ENCODE results near the gene NCAM1. TPM values are rescaled to one million over a fixed set of nuclear protein-coding genes. Genes with fewer than 3 reads are reported as not detected.

Gene NCAM1
- total RNA-seq, 2 donors from 2014 or later: 0.39 TPM

GRCh38 chr11:112962579-112963367 is 1.6 kb downstream of the NCAM1 start:
- peaks cover 0 to 3% of the 10 kb centered on the region in 2 donors for H3K9me3 Mint-ChIP-seq
- ATAC-seq (peak in 1 of 2 donors; percentile 33), DNase-seq (ENCODE audit: low spot score in 2 of 2) (peak in 1 of 2 donors; percentile 8)
- no peak overlapping the region for H3K27ac Mint-ChIP-seq
- peaks cover 8 to 15% of the 10 kb centered on the region in 2 donors for H3K36me3 Mint-ChIP-seq

GRCh38 chr11:112963368-112963955 is 2.2 kb downstream of the NCAM1 start:
- Mint-ChIP-seq H3K36me3 (peaks cover 8 to 10% of the 10 kb centered on the region in 2 donors), H3K9me3 (peaks cover 0 to 2% of the 10 kb centered on the region in 2 donors), H3K27ac (no peak overlapping the region)
- DNase-seq (ENCODE audit: low spot score in 2 of 2) (no peak), ATAC-seq (no peak)

GRCh38 chr11:112965656-112966055 is 4.4 kb downstream of the NCAM1 start:
- peaks cover 7 to 8% of the 10 kb centered on the region in 2 donors for H3K36me3 Mint-ChIP-seq
- ATAC-seq: no peak
- no peak overlapping the region for H3K27ac Mint-ChIP-seq
- no peak for DNase-seq (ENCODE audit: low spot score in 2 of 2)
- H3K9me3 Mint-ChIP-seq: no peaks in the 10 kb centered on the region

- ATAC-seq: no peak
- H3K36me3 Mint-ChIP-seq: peaks cover 7 to 8% of the 10 kb centered on the region in 2 donors
- H3K27ac Mint-ChIP-seq: no peak overlapping the region
Observed at GRCh38 chr11:112966561-112966960, 5.3 kb downstream of the NCAM1 start.

DNA sequence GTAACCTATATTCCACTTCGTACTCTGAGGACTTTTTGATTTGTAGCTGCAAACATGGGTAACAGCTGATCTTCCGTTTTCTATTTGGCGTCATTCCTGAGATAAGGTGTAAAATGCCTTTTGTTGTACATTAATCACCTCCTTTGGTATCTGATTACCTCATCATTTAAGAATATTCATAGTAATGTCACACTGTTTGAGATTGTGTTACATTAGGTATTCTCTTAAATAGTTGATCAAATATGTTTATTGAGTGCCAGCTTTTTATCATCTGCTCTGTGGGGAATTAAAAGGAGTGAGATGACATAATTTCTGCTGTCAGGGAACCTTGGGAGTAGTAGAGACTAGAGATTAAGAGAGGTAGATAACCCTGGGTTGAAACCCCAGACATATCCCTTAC is 5.9 kb downstream of the NCAM1 start:
- no peak for ATAC-seq
- H3K9me3 Mint-ChIP-seq: no peaks in the 10 kb centered on the region
- no peak overlapping the region for H3K27ac Mint-ChIP-seq
- peaks cover 5% of the 10 kb centered on the region in 2 donors for H3K36me3 Mint-ChIP-seq
- DNase-seq (ENCODE audit: low spot score in 2 of 2): no peak

More at GRCh38 chr11:112966561-112966960, 5.3 kb downstream of the NCAM1 start:
- DNase-seq (ENCODE audit: low spot score in 2 of 2): no peak
- H3K9me3 Mint-ChIP-seq: no peaks in the 10 kb centered on the region

DNA sequence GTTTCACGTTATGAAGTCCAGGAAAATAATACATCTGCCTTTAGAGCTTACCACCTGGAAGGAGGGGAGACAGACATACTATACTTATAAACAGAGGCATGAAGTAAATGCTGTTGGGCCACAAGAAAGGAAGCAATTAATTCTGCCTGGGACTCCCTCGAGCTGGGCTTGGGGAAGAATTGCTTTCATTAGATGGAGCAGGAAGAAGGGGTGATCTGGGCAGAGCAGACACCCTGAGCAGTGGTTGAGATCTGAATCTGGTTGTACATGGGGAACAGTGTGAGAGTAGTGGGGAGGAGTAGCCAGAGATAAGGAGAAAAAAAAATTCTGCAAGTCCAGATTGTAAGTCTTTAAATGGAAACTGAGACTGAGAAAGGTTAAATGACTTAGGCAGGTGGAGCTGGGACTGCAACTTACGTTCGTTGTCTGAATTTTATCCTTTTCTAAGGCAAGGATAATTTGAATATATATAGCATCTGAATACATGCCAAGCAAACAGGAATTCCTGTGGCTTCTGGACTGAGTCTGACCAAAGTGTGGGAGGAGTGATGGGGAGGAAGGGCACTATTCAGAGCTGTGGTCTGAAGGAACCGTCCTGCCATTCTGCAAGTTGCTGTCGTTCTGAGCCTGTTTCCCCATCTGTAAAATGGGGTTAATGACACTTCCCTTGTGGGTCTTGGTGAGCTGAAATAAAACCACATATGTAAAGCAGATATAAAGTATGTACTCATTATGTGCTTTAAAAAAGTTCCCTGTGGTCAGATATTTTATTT is 7.9 kb downstream of the NCAM1 start:
- ATAC-seq (no peak), DNase-seq (ENCODE audit: low spot score in 2 of 2) (no peak)
- Mint-ChIP-seq H3K9me3 (no peaks in the 10 kb centered on the region), H3K36me3 (no peaks in the 10 kb centered on the region), H3K27ac (no peak overlapping the region)

- no peaks in the 10 kb centered on the region for H3K36me3 Mint-ChIP-seq
- ATAC-seq: no peak
- H3K27ac Mint-ChIP-seq: no peak overlapping the region
- DNase-seq (ENCODE audit: low spot score in 2 of 2): no peak
- H3K9me3 Mint-ChIP-seq: no peaks in the 10 kb centered on the region
Observed at GRCh38 chr11:112971195-112971594, 10.0 kb downstream of the NCAM1 start.

- no peaks in the 10 kb centered on the region for H3K9me3 Mint-ChIP-seq
- ATAC-seq (no peak), DNase-seq (ENCODE audit: low spot score in 2 of 2) (no peak)
- H3K27ac Mint-ChIP-seq: no peak overlapping the region
- no peaks in the 10 kb centered on the region for H3K36me3 Mint-ChIP-seq
Observed at GRCh38 chr11:112971827-112972226, 10.6 kb downstream of the NCAM1 start.

DNA sequence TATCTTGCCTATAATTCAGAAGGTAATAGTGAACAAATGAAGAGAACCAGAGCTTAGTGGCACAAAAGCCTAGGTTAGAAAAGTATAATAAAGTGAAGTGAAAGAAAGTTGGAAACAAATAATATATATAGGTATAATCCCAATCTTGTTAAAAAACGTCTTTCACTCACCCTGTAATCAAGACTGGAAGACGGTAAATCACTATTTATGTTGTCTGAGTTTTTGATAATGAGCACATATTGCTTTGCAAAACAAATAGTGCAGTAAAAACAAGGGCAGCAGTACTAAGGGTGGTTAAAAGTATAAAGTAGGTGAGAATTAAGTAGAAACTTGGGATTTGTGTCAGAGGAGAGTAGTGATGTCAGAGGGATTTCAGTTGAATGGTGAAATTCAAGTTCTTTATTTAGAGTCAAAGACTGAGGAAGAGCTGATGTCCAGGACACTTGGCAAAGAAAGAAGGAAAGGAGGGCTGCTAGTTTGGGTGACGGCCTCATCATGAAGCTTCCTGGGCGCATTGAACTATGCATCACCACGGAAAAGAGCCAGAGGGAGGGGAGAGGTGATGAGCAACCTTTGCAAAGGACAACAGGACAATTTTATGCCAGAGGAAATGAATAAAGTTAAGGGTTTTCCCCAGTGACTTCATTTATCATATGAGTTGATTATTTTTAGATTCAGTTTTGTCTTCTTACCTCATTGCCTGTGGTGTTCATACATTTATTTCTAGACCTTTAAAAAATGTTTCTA is 11.4 kb downstream of the NCAM1 start:
- ATAC-seq: no peak
- Mint-ChIP-seq H3K9me3 (no peaks in the 10 kb centered on the region), H3K36me3 (no peaks in the 10 kb centered on the region), H3K27ac (no peak overlapping the region)
- DNase-seq (ENCODE audit: low spot score in 2 of 2): no peak

DNA sequence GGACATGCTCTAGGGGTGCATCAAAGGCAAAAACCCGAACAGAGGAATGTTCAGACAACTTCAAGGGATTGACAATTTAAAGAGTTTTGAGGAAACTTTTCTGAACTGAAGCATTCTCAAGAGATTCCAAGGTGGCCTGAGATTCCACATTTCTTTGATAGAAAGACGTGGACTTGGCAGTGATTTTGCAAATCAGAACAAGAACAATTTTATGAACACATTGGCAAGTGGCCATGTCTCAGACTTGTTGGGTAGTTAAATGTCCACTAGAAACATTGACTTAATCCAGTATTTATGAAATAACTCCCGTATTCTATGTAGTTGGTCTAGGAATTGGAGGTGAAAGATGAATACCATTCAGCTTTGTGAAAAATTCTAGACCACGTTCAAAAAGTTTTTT is 13.8 kb downstream of the NCAM1 start:
- Mint-ChIP-seq H3K36me3 (no peaks in the 10 kb centered on the region), H3K27ac (no peak overlapping the region), H3K9me3 (no peaks in the 10 kb centered on the region)
- DNase-seq (ENCODE audit: low spot score in 2 of 2): no peak
- ATAC-seq: no peak

DNA sequence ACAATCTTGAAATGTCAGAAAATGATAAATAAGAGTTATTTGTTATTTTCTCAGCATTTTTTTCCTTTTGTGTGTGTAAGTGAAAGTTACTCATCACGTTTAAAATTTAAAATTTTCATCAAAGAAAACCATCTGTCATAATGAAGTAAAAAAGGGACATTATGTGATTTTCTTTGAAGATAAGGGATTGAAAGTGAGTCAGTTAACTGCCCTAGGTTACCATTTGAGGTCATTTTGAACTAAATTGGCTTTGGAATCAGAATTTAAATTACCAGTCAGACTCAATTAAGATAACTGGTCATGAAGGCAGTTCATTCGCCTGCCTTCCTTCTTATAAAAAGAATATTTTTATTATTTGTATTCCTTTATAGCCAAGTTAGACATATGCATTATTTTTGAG is 14.3 kb downstream of the NCAM1 start:
- Mint-ChIP-seq H3K9me3 (no peaks in the 10 kb centered on the region), H3K27ac (no peak overlapping the region), H3K36me3 (no peaks in the 10 kb centered on the region)
- DNase-seq (ENCODE audit: low spot score in 2 of 2): no peak
- ATAC-seq: no peak

DNA sequence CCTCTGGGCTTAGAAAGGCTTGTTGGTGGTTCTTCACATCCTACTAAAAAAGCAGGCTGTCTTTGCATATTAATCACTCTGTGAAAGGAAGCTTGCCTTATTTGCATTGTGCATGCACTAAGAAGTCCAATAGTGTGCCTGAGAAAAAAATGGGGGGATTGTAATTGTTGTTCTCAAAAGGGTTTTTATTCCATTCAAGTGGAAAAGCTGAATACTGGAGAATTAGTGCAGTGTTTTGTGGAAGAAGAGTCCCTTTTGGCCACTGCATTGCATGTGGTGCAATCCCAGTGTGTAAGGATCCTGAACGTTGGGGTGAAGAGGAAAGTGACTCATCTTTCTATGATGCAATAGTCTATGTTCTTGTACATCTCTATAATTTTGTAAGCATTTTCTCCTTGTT is 16.5 kb downstream of the NCAM1 start:
- Mint-ChIP-seq H3K36me3 (no peaks in the 10 kb centered on the region), H3K27ac (no peak overlapping the region), H3K9me3 (peaks cover 6% of the 10 kb centered on the region in 2 donors)
- DNase-seq (ENCODE audit: low spot score in 2 of 2) (no peak), ATAC-seq (no peak)

DNA sequence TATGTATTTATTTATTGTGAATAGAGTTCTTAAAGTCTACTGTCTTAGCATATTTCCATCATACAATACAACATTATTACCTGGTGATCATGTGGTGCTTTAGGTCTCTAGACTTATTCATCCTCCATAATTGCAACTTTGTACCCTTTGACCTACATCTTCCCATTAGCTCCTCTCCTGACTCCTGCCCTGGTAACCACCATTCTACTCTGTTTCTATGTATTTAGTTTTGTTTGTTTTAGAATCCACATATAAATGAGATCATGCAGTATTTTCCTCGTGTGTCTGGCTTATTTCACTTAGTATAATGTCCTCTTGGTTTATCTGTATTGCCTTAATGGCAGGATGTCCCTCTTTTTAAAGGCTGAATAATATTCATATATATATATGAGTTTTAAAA is 22.7 kb downstream of the NCAM1 start:
- Mint-ChIP-seq H3K36me3 (peaks cover 0 to 5% of the 10 kb centered on the region in 2 donors), H3K9me3 (peaks cover 13 to 16% of the 10 kb centered on the region in 2 donors), H3K27ac (no peak overlapping the region)
- DNase-seq (ENCODE audit: low spot score in 2 of 2) (no peak), ATAC-seq (no peak)

DNA sequence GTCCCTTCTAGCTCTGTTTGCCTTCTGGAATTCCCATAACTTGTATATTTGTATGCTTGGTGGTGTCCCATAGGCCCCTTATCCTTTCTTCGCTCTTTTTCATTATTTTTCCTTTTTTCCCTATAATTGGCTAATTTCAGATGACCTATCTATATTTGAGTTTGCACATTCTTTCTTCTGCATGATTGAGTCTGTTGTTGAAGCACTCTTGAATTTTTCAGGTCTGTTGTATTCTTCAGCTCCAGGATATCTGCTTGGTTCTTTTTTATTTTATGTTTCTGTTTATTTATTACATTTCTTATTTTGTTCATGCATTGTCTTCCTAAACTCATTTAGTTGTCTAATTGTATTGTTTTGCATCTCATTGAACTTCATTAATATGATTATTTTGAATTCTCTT is 28.0 kb downstream of the NCAM1 start:
- no peak overlapping the region for H3K27ac Mint-ChIP-seq
- ATAC-seq (no peak), DNase-seq (ENCODE audit: low spot score in 2 of 2) (no peak)
- peaks cover 0 to 12% of the 10 kb centered on the region in 2 donors for H3K36me3 Mint-ChIP-seq
- peaks cover 18 to 21% of the 10 kb centered on the region in 2 donors for H3K9me3 Mint-ChIP-seq

DNA sequence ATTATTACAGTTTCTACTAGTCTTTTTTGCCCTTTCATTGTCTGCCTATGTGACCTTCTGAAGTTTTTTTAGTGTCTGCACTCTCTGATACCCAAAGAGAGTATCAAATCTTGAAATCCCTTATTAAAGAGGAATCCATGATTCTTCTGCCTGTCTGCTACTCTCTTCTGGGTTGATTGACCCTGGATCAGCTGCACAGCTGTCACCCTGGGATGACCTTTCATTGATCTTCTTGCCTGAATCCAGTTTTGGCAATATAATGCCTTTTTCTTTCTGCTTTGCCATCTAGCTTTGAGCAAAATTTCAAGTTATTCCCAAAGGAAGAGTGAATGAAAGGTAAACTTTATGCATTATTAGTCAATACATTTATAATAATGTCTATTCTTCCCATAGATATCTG is 32.6 kb downstream of the NCAM1 start:
- H3K27ac Mint-ChIP-seq: no peak overlapping the region
- H3K9me3 Mint-ChIP-seq: peaks cover 10 to 14% of the 10 kb centered on the region in 2 donors
- DNase-seq (ENCODE audit: low spot score in 2 of 2) (no peak), ATAC-seq (no peak)
- peaks cover 0 to 8% of the 10 kb centered on the region in 2 donors for H3K36me3 Mint-ChIP-seq

- no peak for DNase-seq (ENCODE audit: low spot score in 2 of 2)
- Mint-ChIP-seq H3K36me3 (no peaks in the 10 kb centered on the region), H3K27ac (no peak overlapping the region), H3K9me3 (peaks cover 0 to 3% of the 10 kb centered on the region in 2 donors)
- no peak for ATAC-seq
Observed at GRCh38 chr11:112995423-112996090, 34.3 kb downstream of the NCAM1 start.
